ENCODE measurements around the gene IRS2. TPM values are rescaled to one million over a fixed set of nuclear protein-coding genes. Genes with fewer than 3 reads are reported as not detected.

The IRS2 gene
- total RNA-seq, 1 donor from 2014 or later = 11.5 TPM

GRCh38 chr13:109802936-109803335 lies 16.6 kb upstream of the IRS2 start:
- no peak for DNase-seq

- DNase-seq = no peak
Observed at GRCh38 chr13:109795011-109795410, 8.6 kb upstream of the IRS2 start.

- DNase-seq = no peak
Observed at GRCh38 chr13:109794095-109794494, 7.7 kb upstream of the IRS2 start.

GRCh38 chr13:109792416-109793059 lies 6.2 kb upstream of the IRS2 start:
- no peak for DNase-seq

DNA sequence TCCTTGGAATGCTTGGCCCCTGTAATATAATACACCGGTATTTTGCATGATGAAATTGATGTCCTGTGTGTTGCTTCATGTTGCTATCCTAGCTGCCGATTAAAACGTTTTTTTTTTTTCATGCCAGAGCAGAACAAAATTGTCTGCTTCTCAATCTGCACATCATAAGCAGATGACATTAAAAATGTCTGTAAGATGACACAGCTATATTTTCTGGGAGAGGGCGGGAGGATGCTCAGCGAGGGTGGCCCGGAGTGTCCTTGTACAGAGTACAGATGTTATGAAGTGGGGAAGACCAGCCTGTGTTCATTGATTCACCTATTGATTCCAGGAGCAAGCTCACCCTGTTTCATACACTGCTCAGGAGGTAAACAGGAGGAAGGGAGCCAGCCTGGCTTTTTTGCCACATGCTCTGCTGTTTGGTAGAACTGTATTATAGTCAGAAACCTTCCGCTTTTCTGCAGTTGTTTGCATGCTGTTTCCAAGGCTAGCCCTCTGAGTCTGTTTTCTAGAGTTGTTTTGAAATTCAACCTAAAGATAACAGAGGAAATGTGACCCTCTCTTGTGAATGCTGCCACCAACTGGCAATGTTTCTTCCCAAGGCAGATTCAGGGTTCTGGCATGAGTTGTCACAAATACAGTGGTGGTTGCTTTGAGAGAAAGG lies 4.7 kb upstream of the IRS2 start:
- DNase-seq = no peak

DNA sequence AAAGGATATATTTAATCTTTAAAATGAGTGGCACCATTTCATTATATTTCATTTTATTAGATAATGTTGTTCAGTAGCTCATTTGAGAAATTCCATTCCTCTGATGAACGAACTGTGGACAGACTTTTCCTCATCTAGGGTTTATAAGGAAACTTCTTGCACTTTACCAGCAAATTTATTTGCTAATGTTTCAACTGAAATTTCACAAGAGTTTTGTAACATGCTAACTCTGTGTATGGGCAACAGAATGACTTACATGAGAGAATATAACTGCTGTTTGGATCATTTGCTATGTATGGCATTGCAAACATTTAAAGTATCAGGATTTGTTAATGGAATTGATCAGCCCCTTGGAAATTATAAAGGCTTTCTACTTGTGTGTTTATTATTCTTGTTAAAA lies 3.7 kb upstream of the IRS2 start:
- no peak for DNase-seq

DNA sequence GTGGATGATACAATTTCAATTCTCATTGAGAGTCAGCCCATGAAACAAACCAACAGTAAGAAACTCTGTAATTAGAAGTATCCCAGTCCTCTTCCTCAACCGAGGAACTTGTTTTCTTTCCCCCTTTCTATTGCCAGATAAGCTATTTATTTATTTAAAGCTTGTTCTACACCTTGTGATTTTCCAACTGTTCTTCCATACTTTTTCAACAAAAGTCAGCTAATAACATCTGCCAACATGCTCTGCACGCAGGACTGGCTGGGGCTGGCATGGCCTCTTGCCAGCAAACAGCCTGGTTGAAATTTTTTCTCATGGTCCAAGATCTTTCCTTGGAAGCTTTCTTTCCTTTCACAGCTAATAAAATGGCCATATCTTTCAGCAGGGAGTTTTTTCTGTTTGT lies 2.9 kb upstream of the IRS2 start:
- no peak for DNase-seq

- DNase-seq = no peak
Observed at GRCh38 chr13:109788372-109789111, 2.2 kb upstream of the IRS2 start.

DNA sequence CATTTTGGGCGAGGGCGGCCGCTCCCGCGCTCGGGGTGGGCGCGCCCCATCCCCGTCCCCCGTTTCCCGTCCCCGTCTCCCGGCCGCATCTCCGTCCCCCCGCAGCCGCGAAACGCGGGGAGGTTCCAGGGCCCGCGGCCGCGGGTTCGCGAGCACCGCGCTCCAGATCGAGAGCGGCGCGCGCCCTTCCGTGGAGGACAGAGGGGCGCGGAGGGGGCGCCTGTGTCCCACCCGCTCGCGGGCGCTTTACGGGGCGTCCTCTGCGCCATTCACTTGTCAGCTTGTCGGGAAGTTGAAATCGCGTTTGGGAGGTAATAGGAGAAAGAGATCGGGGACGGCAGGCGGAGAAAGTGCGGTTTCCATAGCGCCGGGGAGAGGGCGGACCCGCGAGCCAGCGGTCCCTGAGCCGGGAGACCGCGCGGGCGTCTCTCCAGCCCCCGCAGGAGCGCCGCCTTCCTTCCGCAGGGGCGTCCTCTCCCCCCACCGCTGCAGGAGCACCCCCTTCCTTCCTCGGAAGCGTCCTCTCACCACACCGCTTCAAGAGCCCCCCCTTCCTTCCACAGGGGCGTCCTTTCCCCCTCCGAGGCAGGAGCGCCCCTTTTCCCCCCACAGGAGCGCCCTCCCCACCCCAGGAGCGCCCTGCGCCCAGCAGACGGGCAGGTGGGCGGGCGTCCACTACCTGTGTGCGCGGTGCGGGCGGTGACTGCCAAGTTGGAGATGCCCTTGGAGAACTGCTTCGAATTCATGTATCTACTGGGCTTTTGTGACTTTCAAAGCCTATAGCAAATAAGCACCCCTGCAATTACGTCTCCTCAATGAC lies 962 bp upstream of the IRS2 start:
- DNase-seq = peak; percentile 27

DNA sequence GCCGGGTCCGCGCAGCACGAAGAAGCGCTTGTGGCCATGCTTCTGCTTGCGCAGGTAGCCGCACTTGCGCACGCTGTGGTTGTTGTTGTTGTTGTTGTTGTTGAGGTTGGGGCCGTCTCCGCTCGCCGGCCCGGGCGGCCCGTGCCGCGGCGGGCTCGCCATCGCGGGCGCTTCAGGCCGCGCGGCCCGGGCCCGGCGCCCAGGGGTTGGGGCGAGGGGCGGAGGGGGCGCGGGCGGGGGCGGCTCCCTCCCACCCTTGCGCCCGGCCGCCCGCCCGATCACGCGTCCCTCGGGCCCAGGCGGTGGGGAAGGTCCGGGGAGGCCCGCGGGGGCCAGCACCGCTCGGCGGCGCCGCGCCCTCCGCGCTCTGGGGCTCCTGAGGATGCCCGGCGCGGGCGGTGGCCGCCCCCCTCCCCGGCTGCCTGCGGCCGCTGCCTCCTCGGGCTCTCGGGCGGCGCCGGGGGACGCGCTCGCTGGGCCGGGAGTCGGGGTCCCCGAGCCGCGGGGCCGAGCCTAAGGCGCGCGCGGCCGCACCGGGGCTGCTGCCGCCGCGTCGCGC lies 412 bp downstream of the IRS2 start:
- no peak for DNase-seq

GRCh38 chr13:109785141-109785891 lies 1.1 kb downstream of the IRS2 start:
- DNase-seq = no peak

DNA sequence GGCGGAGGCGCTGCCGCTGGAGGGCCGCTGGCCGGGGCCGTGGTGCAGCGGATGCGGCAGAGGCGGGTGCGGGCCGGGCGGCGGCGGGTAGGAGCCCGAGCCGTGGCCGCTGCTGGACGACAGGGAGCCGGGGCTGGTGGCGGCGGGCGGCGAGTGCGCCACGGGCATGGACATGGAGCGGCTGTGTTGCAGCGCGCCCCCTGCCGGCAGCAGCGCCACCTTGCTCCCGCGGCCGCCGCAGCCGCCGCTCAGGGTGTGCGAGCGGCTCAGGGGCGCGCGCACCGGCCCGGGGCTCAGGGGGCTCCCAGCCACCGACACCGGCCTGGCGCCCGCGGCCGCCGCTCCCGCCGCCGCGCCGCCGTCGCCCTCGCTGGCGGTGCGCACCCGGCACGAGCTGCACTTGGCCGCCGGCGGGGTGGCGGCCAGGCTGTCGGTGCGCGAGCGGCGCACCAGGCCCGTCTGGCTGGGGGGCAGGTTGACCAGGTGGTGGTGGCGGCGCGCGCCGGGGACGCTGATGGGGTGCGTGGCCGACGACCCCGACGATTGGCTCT lies 1.7 kb downstream of the IRS2 start:
- no peak for DNase-seq

GRCh38 chr13:109783815-109784589 lies 2.4 kb downstream of the IRS2 start:
- DNase-seq = no peak

- DNase-seq = no peak
Observed at GRCh38 chr13:109783447-109783814, 3.0 kb downstream of the IRS2 start.

- no peak for DNase-seq
Observed at GRCh38 chr13:109782823-109783431, 3.5 kb downstream of the IRS2 start.

- no peak for DNase-seq
Observed at GRCh38 chr13:109782066-109782822, 4.1 kb downstream of the IRS2 start.

GRCh38 chr13:109781384-109782065 lies 4.9 kb downstream of the IRS2 start:
- DNase-seq = no peak

DNA sequence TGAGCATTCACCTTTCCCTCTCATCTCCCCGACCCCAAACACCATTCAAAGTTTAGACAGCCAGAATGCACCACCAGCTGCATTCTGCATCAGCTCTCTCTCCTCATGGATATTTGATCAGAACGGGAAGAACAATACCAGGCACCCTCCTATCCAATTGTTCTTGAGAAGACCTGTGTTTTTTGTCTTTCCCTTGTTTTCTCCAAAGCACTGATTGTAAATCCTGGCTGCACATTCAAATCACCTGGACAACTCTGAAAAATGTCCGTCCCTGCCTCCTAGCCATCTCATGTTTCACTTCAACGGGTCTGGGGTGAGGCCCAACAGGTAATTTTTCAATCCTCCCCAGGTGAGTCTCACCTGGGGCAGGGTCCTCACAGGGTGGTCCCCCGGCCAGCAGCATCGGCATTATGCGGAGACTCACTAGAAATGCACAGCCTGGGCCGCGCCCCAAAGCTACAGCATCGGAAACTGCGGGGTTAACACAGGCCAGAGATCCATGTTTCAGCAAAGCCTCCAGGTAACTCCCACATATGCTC lies 5.5 kb downstream of the IRS2 start:
- no peak for DNase-seq

Data from skin of body (tissue), 2 donors.